Measurements from ENCODE around the gene SAT1. TPM values are rescaled to one million over a fixed set of nuclear protein-coding genes. Genes with fewer than 3 reads are reported as not detected.

Gene SAT1
- total RNA-seq, 1 experiment from 2014 or later: 55.2 TPM

DNA sequence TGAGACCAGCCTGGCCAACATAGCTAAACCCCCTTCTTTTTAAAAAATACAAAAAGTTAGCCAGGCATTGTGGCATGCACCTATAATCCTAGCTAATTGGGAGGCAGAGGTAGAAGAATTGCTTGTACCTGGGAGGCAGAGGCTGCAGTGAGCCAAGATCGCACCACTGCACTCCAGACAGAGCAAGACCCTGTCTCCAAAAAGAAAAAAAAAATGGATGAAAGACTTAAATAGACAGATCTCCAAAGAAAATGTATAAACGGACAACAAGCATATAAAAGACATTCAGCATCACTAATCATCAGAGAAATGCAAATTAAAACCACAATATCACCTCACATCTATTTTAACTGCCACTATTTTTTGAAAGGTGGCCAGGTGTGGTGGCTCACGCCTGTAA, 6.6 kb upstream of the SAT1 start:
- H4K20me1 ChIP-seq (ENCODE audit: control insufficient read depth, insufficient read depth, insufficient read length): no peaks in the 10 kb centered on the region
- no peaks in the 10 kb centered on the region for H3K23me2 ChIP-seq (ENCODE audit: insufficient read length, low read depth, low read length, poor library complexity, severe bottlenecking)
- no peak overlapping the region for H3T11ph ChIP-seq (ENCODE audit: low read length)
- H2AK5ac ChIP-seq (ENCODE audit: insufficient read length, low read length): no peak overlapping the region
- no peak overlapping the region for H4K91ac ChIP-seq (ENCODE audit: insufficient read length, low read depth, low read length)
- no peaks in the 10 kb centered on the region for H3K36me3 Mint-ChIP-seq (ENCODE audit: insufficient read depth in 1 of 3, low read depth in 3 of 3)
- no peak overlapping the region for H2BK5ac ChIP-seq (ENCODE audit: insufficient read length, low read length)
- H3K4me2 ChIP-seq (ENCODE audit: insufficient read depth, insufficient read length, low read length): no peak overlapping the region
- no peaks in the 10 kb centered on the region for H3K4me1 ChIP-seq (ENCODE audit: insufficient read depth, low read length)
- H2BK120ac ChIP-seq (ENCODE audit: low read depth, low read length, poor library complexity, severe bottlenecking): no peak overlapping the region
- no peak overlapping the region for H2BK20ac ChIP-seq (ENCODE audit: low read depth, low read length, poor library complexity, severe bottlenecking)
- H3K79me1 ChIP-seq (ENCODE audit: insufficient read depth, low read depth, low read length, poor library complexity, severe bottlenecking): no peaks in the 10 kb centered on the region
- no peaks in the 10 kb centered on the region for H3K79me2 ChIP-seq (ENCODE audit: insufficient read depth, low read length)
- H4K5ac ChIP-seq (ENCODE audit: insufficient read length, low read depth, low read length): no peak overlapping the region
- H3K27me3 ChIP-seq (ENCODE audit: insufficient read depth, low read length): no peaks in the 10 kb centered on the region
- no peak overlapping the region for H3K14ac ChIP-seq (ENCODE audit: insufficient read depth, low read length)
- no peak overlapping the region for H3K18ac ChIP-seq (ENCODE audit: insufficient read length, low read depth, low read length)
- no peak overlapping the region for H3K4me3 Mint-ChIP-seq
- no peak overlapping the region for H3K56ac ChIP-seq (ENCODE audit: insufficient read length, low read depth, low read length)
- H3K9ac ChIP-seq (ENCODE audit: extremely low read depth, insufficient read length, low read length): no peak overlapping the region
- H2AFZ ChIP-seq (ENCODE audit: low read length): no peak overlapping the region
- no peaks in the 10 kb centered on the region for H3K9me3 ChIP-seq (ENCODE audit: control insufficient read depth, low read depth, low read length)
- H3K27me3 Mint-ChIP-seq (ENCODE audit: low read depth): no peaks in the 10 kb centered on the region
- no peak overlapping the region for H3K4ac ChIP-seq (ENCODE audit: low read depth, low read length)
- H2BK12ac ChIP-seq (ENCODE audit: insufficient read length, low read depth, low read length): no peak overlapping the region
- no peak overlapping the region for H4K8ac ChIP-seq (replicated peaks; ENCODE audit: insufficient read length, low read depth, low read length)
- H3K9me3 Mint-ChIP-seq: no peaks in the 10 kb centered on the region
- DNase-seq: no peak
- H3K23ac ChIP-seq (ENCODE audit: insufficient read length, low read depth, low read length): no peak overlapping the region
- H3K4me1 Mint-ChIP-seq: peaks cover 0 to 3% of the 10 kb centered on the region in 2 experiments; a peak in 1 of 4 replicates
- WGBS (ENCODE audit: extremely low coverage, insufficient read length, low lambda C conversion rate): no CpG with 5 or more reads among the region's 3 CpGs
- no peak overlapping the region; a peak in 1 of 7 replicates for H3K27ac Mint-ChIP-seq
- H2BK15ac ChIP-seq (ENCODE audit: low read depth, low read length): no peak overlapping the region
- TF ChIP-seq, protein P1, sequence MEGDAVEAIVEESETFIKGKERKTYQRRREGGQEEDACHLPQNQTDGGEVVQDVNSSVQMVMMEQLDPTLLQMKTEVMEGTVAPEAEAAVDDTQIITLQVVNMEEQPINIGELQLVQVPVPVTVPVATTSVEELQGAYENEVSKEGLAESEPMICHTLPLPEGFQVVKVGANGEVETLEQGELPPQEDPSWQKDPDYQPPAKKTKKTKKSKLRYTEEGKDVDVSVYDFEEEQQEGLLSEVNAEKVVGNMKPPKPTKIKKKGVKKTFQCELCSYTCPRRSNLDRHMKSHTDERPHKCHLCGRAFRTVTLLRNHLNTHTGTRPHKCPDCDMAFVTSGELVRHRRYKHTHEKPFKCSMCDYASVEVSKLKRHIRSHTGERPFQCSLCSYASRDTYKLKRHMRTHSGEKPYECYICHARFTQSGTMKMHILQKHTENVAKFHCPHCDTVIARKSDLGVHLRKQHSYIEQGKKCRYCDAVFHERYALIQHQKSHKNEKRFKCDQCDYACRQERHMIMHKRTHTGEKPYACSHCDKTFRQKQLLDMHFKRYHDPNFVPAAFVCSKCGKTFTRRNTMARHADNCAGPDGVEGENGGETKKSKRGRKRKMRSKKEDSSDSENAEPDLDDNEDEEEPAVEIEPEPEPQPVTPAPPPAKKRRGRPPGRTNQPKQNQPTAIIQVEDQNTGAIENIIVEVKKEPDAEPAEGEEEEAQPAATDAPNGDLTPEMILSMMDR (conservative IDR thresholded peaks at IDR 0.05): no peak
- no peak overlapping the region for H3K27ac ChIP-seq (ENCODE audit: insufficient read length, low read depth, low read length)

Measured in H9 (cell line).